Left lung (tissue), 10 donors: ENCODE data around the gene NUCB1. TPM values are rescaled to one million over a fixed set of nuclear protein-coding genes. Genes with fewer than 3 reads are reported as not detected.
A peak's percentile ranks its signal among the peaks of the same experiment; 100 is the strongest.

ENCODE experiments used
- ATAC-seq: fragments of 200-7000 bp; cut with Tn5 transposase; one replicate; pipeline ENCODE4 v1.9.1; 2020; ENCODE audit warnings: moderate library complexity
- DNase-seq, 4 donors: peaks; one replicate each; pipeline ENCODE4 v3.0.0-alpha.2; 2013 to 2020
- H3K27ac ChIP-seq, 2 donors: fragments of 200-600 bp; sonication (generic) in 1 of 2; one replicate each; pipeline versions ENCODE4 v1.5.0 to v1.8.0; 2020 to 2021
- H3K27me3 ChIP-seq, 2 donors: fragments of 200-600 bp; sonication (generic) in 1 of 2; one replicate each; pipeline versions ENCODE4 v1.5.0 to v1.8.0; 2020 to 2021
- H3K36me3 ChIP-seq, 2 donors: fragments of 200-600 bp; sonication (generic) in 1 of 2; one replicate each; pipeline versions ENCODE4 v1.5.0 to v1.8.0; 2020 to 2021
- H3K4me1 ChIP-seq, 2 donors: fragments of 200-600 bp; one replicate each; pipeline ENCODE4 v1.8.0; 2021
- H3K4me3 ChIP-seq, 2 donors: fragments of 200-600 bp; sonication (generic) in 1 of 2; one replicate each; pipeline versions ENCODE4 v1.5.0 to v1.8.0; 2020 to 2021; ENCODE audit warnings: mild to moderate bottlenecking in 1 of 2
- H3K9me3 ChIP-seq, 2 donors: fragments of 200-600 bp; sonication (generic) in 1 of 2; one replicate each; pipeline versions ENCODE4 v1.5.0 to v1.8.0; 2020 to 2021
- intact Hi-C, 2 donors: fragments of 100-400 bp; cut with DNase I; formaldehyde crosslinking; loops; one replicate each; pipeline versions ENCODE4 v1.11.2 to v1.14.2; 2022
- polyA plus RNA-seq, 6 donors: library from polyadenylated mRNA; unstranded; fragments of 120-200 nt; gene quantifications; one replicate each; pipeline ENCODE4 v1.2.1, GENCODE V29; 2013; ENCODE audit not compliant: insufficient read length in 6 of 6
- total RNA-seq, 2 donors: library from RNA; stranded (reverse); fragmentation: NEBNext Ultra II Directional; extraction: Animal tissue kit (Norgen Biotek cat#: 25700); gene quantifications; one replicate each; pipeline ENCODE4 v1.2.1, GENCODE V29; 2021
- TF ChIP-seq, protein P1 (sequence below), 2 donors: fragments of 200-600 bp; sonication (generic) in 1 of 2; IDR thresholded peaks; one replicate each; pipeline versions ENCODE4 v1.5.0 to v1.8.0; 2021; ENCODE audit warnings: antibody characterized with exemption in 2 of 2
- donor health status: DM: no; HTN: yes; CAD: no.
- donor health status: DM: no; HTN: no; CAD: no.

NUCB1 gene
- total and polyA plus RNA-seq, 8 donors: 171 to 331 (median 201) TPM

GRCh38 chr19:48965806-48966540, 65.9 kb downstream of the NUCB1 start:
- TF ChIP-seq, protein P1, sequence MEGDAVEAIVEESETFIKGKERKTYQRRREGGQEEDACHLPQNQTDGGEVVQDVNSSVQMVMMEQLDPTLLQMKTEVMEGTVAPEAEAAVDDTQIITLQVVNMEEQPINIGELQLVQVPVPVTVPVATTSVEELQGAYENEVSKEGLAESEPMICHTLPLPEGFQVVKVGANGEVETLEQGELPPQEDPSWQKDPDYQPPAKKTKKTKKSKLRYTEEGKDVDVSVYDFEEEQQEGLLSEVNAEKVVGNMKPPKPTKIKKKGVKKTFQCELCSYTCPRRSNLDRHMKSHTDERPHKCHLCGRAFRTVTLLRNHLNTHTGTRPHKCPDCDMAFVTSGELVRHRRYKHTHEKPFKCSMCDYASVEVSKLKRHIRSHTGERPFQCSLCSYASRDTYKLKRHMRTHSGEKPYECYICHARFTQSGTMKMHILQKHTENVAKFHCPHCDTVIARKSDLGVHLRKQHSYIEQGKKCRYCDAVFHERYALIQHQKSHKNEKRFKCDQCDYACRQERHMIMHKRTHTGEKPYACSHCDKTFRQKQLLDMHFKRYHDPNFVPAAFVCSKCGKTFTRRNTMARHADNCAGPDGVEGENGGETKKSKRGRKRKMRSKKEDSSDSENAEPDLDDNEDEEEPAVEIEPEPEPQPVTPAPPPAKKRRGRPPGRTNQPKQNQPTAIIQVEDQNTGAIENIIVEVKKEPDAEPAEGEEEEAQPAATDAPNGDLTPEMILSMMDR (IDR thresholded peaks at IDR 0.05): no peak
- DNase-seq (peak; percentile 84 to 92 (median 88)), ATAC-seq (peak; percentile 45)
- intact Hi-C loops: no loop called here
- Histone ChIP-seq H3K36me3 (peaks cover 2 to 50% of the 10 kb centered on the region in 2 donors), H3K27me3 (no peaks in the 10 kb centered on the region), H3K27ac (peak overlapping the region; percentile 96 to 97), H3K4me1 (peaks cover 13 to 78% of the 10 kb centered on the region in 2 donors), H3K4me3 (peak overlapping the region; percentile 90 to 92), H3K9me3 (no peaks in the 10 kb centered on the region)

DNA sequence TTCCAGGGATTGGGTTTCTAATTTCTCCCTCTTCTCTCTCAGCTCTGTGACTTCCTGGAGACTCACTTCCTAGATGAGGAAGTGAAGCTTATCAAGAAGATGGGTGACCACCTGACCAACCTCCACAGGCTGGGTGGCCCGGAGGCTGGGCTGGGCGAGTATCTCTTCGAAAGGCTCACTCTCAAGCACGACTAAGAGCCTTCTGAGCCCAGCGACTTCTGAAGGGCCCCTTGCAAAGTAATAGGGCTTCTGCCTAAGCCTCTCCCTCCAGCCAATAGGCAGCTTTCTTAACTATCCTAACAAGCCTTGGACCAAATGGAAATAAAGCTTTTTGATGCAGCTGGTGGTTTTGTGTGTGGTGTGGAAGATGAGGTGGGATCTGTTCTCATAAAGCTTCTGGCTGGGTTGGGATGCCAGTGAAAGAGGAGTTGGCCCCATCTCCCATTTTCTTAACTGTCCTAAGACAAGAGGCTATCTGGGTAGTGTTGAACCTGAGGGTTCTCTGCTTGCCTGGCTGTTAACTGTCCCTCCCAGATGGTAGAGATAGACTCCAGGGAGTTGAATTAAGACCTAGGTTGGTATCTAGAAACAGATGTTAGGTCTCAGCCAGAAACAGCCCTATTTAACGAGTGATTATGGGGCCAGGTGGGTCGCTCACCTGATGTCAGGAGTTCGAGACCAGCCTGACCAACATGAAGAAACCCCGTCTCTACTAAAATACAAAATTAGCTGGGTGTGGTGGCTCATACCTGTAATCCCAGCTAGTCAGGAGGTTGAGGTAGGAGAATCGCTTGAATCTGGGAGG, 66.6 kb downstream of the NUCB1 start:
- no peaks in the 10 kb centered on the region for H3K27me3 ChIP-seq
- H3K9me3 ChIP-seq: no peaks in the 10 kb centered on the region
- TF ChIP-seq, protein P1 (IDR thresholded peaks at IDR 0.05): no peak
- intact Hi-C loops: no loop called here
- H3K36me3 ChIP-seq: peaks cover 2 to 53% of the 10 kb centered on the region in 2 donors
- peak overlapping the region; percentile 96 to 97 for H3K27ac ChIP-seq
- peaks cover 13 to 72% of the 10 kb centered on the region in 2 donors for H3K4me1 ChIP-seq
- no peak for DNase-seq
- peak overlapping the region; percentile 90 to 92 for H3K4me3 ChIP-seq
- no peak for ATAC-seq

DNA sequence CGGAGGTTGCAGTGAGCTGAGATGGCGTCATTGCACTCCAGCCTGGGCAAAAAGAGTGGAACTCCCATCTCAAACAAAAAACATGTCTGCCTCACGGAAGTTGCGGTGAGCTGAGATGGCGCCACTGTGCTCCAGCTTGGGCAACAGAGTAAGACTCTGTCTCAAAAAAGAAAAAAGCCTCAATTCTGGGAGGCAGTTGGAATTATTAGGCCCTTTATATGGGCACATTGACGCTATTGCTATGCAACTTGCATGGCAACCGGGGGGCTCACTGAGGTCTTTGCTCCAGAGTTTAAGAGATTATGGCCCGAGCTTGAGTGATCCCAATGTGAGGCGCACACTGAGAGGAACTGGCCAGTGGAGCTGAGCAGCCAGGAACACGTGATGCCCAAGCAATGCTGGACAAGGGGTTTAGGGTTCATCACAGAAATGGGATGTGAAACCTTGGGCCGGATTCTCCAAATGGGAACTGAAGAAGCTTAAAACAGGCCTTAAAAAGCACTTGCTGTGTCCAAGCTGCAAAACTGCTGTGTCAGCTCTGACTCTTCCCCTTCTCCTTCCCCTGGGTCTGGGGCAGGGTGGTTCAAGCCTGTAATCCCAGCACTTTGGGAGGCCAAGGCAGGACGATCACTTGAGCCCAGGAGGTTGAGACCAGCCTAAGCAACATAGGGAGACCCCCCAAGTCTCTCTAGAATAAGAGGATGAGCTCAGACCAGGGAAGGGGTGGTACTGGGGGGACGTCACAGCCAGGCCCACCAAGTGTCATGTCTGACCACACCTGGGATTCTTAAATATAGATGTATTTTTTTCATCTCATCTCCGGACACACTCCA, 67.5 kb downstream of the NUCB1 start:
- H3K9me3 ChIP-seq: no peaks in the 10 kb centered on the region
- intact Hi-C loops: no loop called here
- TF ChIP-seq, protein P1 (IDR thresholded peaks at IDR 0.05): no peak
- peak overlapping the region; percentile 90 to 92 for H3K4me3 ChIP-seq
- peaks cover 13 to 63% of the 10 kb centered on the region in 2 donors for H3K4me1 ChIP-seq
- peak in 1 of 4 donors; percentile 87 for DNase-seq
- H3K27ac ChIP-seq: peak overlapping the region; percentile 96 to 97
- peaks cover 2 to 61% of the 10 kb centered on the region in 2 donors for H3K36me3 ChIP-seq
- no peaks in the 10 kb centered on the region for H3K27me3 ChIP-seq
- ATAC-seq: peak; percentile 4

GRCh38 chr19:48968179-48968661, 68.1 kb downstream of the NUCB1 start:
- Histone ChIP-seq H3K4me1 (peaks cover 13 to 58% of the 10 kb centered on the region in 2 donors), H3K27ac (peak overlapping the region; percentile 96 to 97), H3K4me3 (peak overlapping the region in 1 of 2 donors; percentile 92), H3K36me3 (peaks cover 2 to 67% of the 10 kb centered on the region in 2 donors), H3K9me3 (no peaks in the 10 kb centered on the region), H3K27me3 (no peaks in the 10 kb centered on the region)
- DNase-seq: no peak
- ATAC-seq: no peak
- TF ChIP-seq, protein P1 (IDR thresholded peaks at IDR 0.05): no peak
- intact Hi-C loops: no loop called here
